Pulmonary artery endothelial cell (primary cell): Measurements from ENCODE around the gene AWAT1. TPM values are rescaled to one million over a fixed set of nuclear protein-coding genes. Genes with fewer than 3 reads are reported as not detected.
"Not testable (repeated sequence)": the region's sequence is repeated elsewhere in the genome, so short reads cannot be mapped to it uniquely, and the experiment has no call there.

Experiments used
- DNase-seq: peaks from one replicate; pipeline ENCODE4 v3.0.0-alpha.2; 2011; ENCODE audit warnings: low read depth, low spot score
- total RNA-seq: library from RNA; depleted of rRNA; stranded (reverse); fragments of >200 nt; gene quantifications from 2 replicates; pipeline ENCODE4 v1.2.3, GENCODE V29; 2014

AWAT1 gene
- total RNA-seq = not detected in 2 replicates

DNA sequence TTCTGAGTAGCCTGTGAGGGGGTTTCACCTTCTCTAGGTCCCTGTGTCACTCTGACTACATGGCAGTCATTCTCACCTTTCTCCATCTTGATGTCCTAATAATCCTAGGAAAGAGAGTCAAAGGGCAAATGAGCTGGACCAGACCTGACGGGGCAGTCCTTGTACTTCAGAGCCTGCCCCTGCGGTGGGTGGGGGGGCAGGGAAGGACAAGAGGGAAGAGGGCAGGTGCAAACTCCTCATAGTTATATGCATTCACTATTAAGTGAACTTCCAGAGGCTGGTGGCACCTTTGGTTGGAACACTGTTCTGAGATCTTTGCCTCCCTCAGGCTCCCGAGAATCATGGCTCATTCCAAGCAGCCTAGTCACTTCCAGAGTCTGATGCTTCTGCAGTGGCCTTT, at the start of gene AWAT1:
Gene AWAT1 (plus strand): TSS at position 301 of the 400 bp plus-strand sequence. CDS start 41 bp downstream, at position 342.
- no peak for DNase-seq

GRCh38 chrX:70190225-70190624, 44.2 kb upstream of the AWAT1 start:
- no peak for DNase-seq

- no peak for DNase-seq
Observed at GRCh38 chrX:70196961-70197720, 37.3 kb upstream of the AWAT1 start.

GRCh38 chrX:70201732-70202131, 32.7 kb upstream of the AWAT1 start:
- DNase-seq = no peak

- no peak for DNase-seq
Observed at GRCh38 chrX:70208479-70208878, 26.0 kb upstream of the AWAT1 start.

- not testable (repeated sequence) for DNase-seq
Observed at GRCh38 chrX:70209570-70209969, 24.9 kb upstream of the AWAT1 start.

DNA sequence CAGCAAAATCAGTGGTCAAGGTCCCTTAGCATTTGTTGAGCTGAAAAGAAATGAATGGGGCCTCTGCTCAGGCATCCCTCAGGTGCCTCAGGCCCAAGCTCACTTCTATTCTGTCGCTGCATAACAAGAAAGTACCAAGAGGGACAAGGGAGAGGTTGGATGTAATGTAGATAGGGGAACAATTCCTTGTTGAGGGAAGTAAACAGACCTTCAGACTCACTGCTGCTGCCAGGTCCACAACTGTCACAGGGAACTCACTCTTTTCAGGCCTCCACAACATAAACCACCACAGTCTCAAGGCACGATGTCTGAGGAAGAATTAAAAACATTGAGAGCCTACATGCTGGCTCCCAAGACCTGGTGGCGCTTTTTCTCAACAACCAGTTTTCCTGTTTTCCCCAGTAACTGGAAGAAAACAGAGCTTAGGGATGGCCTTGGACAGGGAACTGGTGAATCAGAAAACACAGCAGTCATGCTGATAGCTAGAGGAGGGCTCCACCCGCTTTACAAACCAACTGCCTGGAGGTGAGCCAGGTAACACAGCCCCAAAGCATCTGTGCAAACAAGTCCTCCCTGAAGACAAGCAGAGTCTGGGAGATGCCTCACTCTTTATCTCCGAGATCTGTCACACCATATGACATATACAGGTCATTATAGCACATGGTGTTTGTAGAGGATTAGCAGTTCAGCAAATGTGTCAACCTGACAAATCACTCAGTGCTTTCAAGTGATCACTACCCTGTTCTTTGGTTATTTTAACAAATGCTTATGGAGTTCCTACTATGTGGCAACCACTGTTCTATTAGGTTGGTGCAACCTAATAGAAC, 14.3 kb upstream of the AWAT1 start:
- DNase-seq = no peak

GRCh38 chrX:70226048-70226447, 8.4 kb upstream of the AWAT1 start:
- no peak for DNase-seq

GRCh38 chrX:70226687-70227086, 7.8 kb upstream of the AWAT1 start:
- no peak for DNase-seq

- DNase-seq = no peak
Observed at GRCh38 chrX:70231666-70232065, 2.8 kb upstream of the AWAT1 start.

- no peak for DNase-seq
Observed at GRCh38 chrX:70240751-70241150, 6.3 kb downstream of the AWAT1 start.

GRCh38 chrX:70241501-70241900, 7.0 kb downstream of the AWAT1 start:
- no peak for DNase-seq

DNA sequence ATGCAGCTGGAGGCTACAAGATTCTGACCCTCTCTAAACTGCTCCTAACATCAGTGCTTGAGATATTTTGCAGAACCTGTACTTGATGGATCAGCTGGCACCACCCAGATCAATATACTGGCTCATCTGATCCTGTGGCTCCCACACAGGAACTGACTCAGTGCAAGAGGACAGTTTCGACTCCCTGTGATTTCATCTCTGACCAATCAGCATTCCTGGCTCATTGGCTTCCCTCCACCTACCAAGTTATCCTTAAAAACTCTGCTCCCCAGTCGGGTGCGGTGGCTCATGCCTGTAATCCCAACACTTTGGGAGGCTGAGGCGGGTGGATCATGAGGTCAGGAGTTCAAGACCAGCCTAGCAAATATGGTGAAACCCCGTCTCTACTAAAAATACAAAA, 9.1 kb downstream of the AWAT1 start:
- not testable (repeated sequence) for DNase-seq

- DNase-seq = no peak
Observed at GRCh38 chrX:70244881-70245280, 10.4 kb downstream of the AWAT1 start.

DNA sequence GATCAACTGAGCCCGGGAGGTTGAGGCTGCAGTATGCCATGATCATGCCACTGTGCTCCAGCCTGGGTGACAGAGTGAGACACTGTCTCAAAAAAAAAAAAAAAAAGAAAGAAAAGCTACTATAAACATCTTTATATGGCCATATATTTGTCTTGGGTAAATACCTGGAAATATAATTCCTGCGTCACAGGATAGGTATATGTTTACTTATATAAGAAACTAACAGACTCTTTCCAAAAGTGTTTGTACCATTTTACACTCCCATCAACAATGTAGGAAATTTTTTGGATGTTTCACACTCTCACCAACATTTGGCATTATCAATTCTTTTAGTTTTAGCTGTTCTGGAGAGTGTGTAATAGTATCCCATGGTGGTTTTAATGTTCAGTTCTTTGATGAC, 12.8 kb downstream of the AWAT1 start:
- DNase-seq = no peak

DNA sequence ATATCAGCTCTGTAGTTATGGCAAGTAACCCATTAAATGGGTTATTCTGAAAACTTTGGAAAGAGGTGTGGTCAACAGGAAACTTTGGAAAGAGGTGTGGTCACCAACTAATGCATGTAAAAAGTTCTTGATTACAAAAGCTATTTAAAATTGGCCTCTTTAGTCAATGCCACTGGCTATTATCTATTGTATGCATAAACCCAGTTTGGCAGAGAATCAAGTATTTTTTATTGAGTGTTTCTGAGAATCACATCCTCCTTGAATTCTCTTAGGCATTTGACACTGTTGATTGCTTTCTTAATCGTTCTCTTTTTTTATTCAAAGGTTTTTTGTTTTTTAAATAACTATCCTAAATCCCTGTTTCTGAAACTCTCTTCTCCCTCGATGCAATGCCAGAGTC, 18.0 kb downstream of the AWAT1 start:
- no peak for DNase-seq

- DNase-seq = no peak
Observed at GRCh38 chrX:70253377-70254062, 19.1 kb downstream of the AWAT1 start.

GRCh38 chrX:70254063-70254400, 19.6 kb downstream of the AWAT1 start:
- DNase-seq = no peak

GRCh38 chrX:70254909-70255308, 20.5 kb downstream of the AWAT1 start:
- no peak for DNase-seq

GRCh38 chrX:70255452-70255851, 21.0 kb downstream of the AWAT1 start:
- no peak for DNase-seq

- no peak for DNase-seq
Observed at GRCh38 chrX:70257423-70258288, 23.2 kb downstream of the AWAT1 start.
